RWPE1 (cell line): Measurements from ENCODE around the gene ADRA2A.

ENCODE experiments used
- CTCF ChIA-PET: fragments of 350-600 bp; sonication (Branson Sonifier 250); formaldehyde crosslinking; extraction: SDS; loops from one replicate; lab custom pipeline; 2021; lab: Yijun Ruan, JAX
- POLR2A ChIA-PET: fragments of 400-600 bp; formaldehyde crosslinking; extraction: SDS; loops from one replicate; lab custom pipeline; 2020; ENCODE audit warnings: antibody characterized with exemption; ENCODE audit not compliant: low non-redundant PET; lab: Yijun Ruan, JAX
- DNase-seq: peaks from one replicate; pipeline ENCODE4 v3.0.0; 2012; ENCODE audit warnings: low spot score
- H3K27ac ChIP-seq: fragments of 450-650 bp; 2 replicates; pipeline ENCODE4 v1.5.1; 2017
- CTCF ChIP-seq: fragments of 450-650 bp; conservative IDR thresholded peaks from 2 replicates; pipeline ENCODE4 v1.5.1; 2017; ENCODE audit warnings: low read depth, mild to moderate bottlenecking

The ADRA2A gene

GRCh38 chr10:111113238-111113960 is 36.6 kb downstream of the ADRA2A start:
- TF ChIP-seq CTCF: no peak
- H3K27ac ChIP-seq: no peak overlapping the region
- ChIA-PET CTCF (no interaction called here), POLR2A (no interaction called here)
- no peak for DNase-seq

GRCh38 chr10:111113961-111114757 is 37.3 kb downstream of the ADRA2A start:
- no peak for DNase-seq
- TF ChIP-seq CTCF: no peak
- POLR2A ChIA-PET: no interaction called here
- H3K27ac ChIP-seq: no peak overlapping the region
- CTCF ChIA-PET: interaction anchor here (1.1 kb wide), 1 partner anchor 39 kb away, joined by 5 read pairs; no protein-coding TSS in a partner anchor

GRCh38 chr10:111114758-111115500 is 38.1 kb downstream of the ADRA2A start:
- ChIA-PET CTCF (interaction anchor here (1.1 kb wide), 1 partner anchor 39 kb away, joined by 5 read pairs; no protein-coding TSS in a partner anchor), POLR2A (no interaction called here)
- no peak for DNase-seq
- no peak overlapping the region for H3K27ac ChIP-seq
- TF ChIP-seq CTCF: no peak

- ChIA-PET CTCF (no interaction called here), POLR2A (no interaction called here)
- no peak for DNase-seq
- no peak overlapping the region for H3K27ac ChIP-seq
- TF ChIP-seq CTCF: no peak
Measured at GRCh38 chr10:111116211-111116610, 39.4 kb downstream of the ADRA2A start.

- TF ChIP-seq CTCF: no peak
- CTCF ChIA-PET: no interaction called here
Measured at GRCh38 chr10:111116762-111117445, 40.1 kb downstream of the ADRA2A start.

More at GRCh38 chr10:111116762-111117445, 40.1 kb downstream of the ADRA2A start:
- DNase-seq: no peak
- POLR2A ChIA-PET: no interaction called here
- no peak overlapping the region for H3K27ac ChIP-seq
